Esophagus squamous epithelium (tissue), 5 donors: Measurements from ENCODE around the gene SUDS3. TPM values are rescaled to one million over a fixed set of nuclear protein-coding genes. Genes with fewer than 3 reads are reported as not detected.

Experiments
- DNase-seq: peaks from one replicate; lab custom pipeline; 2025; lab: John Stamatoyannopoulos, UW
- H3K27ac ChIP-seq, 4 donors: fragments of 200-600 bp; sonication (generic); one replicate each; pipeline ENCODE4 v1.5.1; 2016 to 2019; ENCODE audit warnings: mild to moderate bottlenecking in 1 of 4
- H3K27me3 ChIP-seq, 4 donors: fragments of 200-600 bp; sonication (generic); 1 replicate in 3 of 4; 2 replicates in 1 of 4; pipeline versions ENCODE4 v1.5.1 to v1.6.0; 2017 to 2021; ENCODE audit warnings: antibody characterized with exemption in 1 of 4
- H3K36me3 ChIP-seq, 3 donors: fragments of 200-600 bp; sonication (generic); one replicate each; pipeline ENCODE4 v1.5.1; 2016 to 2019
- H3K4me1 ChIP-seq, 3 donors: fragments of 200-600 bp; sonication (generic); one replicate each; pipeline ENCODE4 v1.5.1; 2017 to 2019
- H3K4me3 ChIP-seq, 4 donors: fragments of 200-600 bp; sonication (generic); 1 replicate in 3 of 4; 2 replicates in 1 of 4; pipeline ENCODE4 v1.5.1; 2016 to 2019; ENCODE audit warnings: mild to moderate bottlenecking in 2 of 4, moderate library complexity in 1 of 4
- H3K9me3 ChIP-seq, 3 donors: fragments of 200-600 bp; sonication (generic); one replicate each; pipeline ENCODE4 v1.5.1; 2016 to 2019
- CTCF ChIP-seq, 6 experiments: fragments of 450-650 bp in 4 of 6; fragments of 200-600 bp in 2 of 6; sonication (generic) in 2 of 6; IDR thresholded peaks; one replicate each; pipeline ENCODE4 v1.5.1; 2016 to 2019; ENCODE audit warnings: antibody characterized with exemption in 6 of 6, mild to moderate bottlenecking in 4 of 6, moderate library complexity in 4 of 6
- POLR2A ChIP-seq, 4 donors: fragments of 450-650 bp; IDR thresholded peaks; one replicate each; pipeline ENCODE4 v1.6.1; 2017; ENCODE audit warnings: antibody characterized with exemption in 4 of 4, mild to moderate bottlenecking in 4 of 4, moderate library complexity in 3 of 4
- WGBS, 2 donors: methylation state at CpG; one replicate each; pipeline ENCODE4 v1.1.5; 2018; 5-methylcytosine and 5-hydroxymethylcytosine counted together
- intact Hi-C: fragments of 100-400 bp; cut with DNase I; formaldehyde crosslinking; loops from one replicate; pipeline ENCODE4 v1.15.0; 2022
- total RNA-seq, 4 donors: library from RNA; depleted of rRNA; stranded (reverse); fragments of >200 nt; gene quantifications; one replicate each; pipeline ENCODE4 v1.1.0, GENCODE V29; 2016
- donor health status: DM: yes; HTN: yes; CAD: no.

The SUDS3 gene
- total RNA-seq, result 10 to 100 TPM; 43.3 to 55.0 (median 44.8) TPM

GRCh38 chr12:118376089-118377020 is at the start of gene SUDS3:
SUDS3 (plus strand) TSS chr12:118376555; CDS start chr12:118376692, 137 bp downstream.
- Histone ChIP-seq H3K27ac (peak within 1 kb of the TSS; percentile 92 to 97 (median 95)), H3K27me3 (no peaks in the 10 kb centered on the region), H3K4me1 (peaks cover 9 to 55% (median 27%) of the 10 kb centered on the region in 3 donors), H3K9me3 (no peaks in the 10 kb centered on the region), H3K36me3 (peaks cover 0 to 29% (median 10%) of the 10 kb centered on the region in 3 donors), H3K4me3 (peak within 1 kb of the TSS; percentile 74 to 91 (median 87))
- TF ChIP-seq CTCF (IDR thresholded peaks at IDR 0.05), result peak; percentile 93 to 99 (median 99)
- peak in 2 of 4 donors; percentile 38 to 43 for TF ChIP-seq POLR2A (IDR thresholded peaks at IDR 0.05)
- WGBS, 2 donors, result 0 to 1% methylated on average over 15 to 33 of the region's 102 CpGs
- peak; percentile 59 for DNase-seq
- intact Hi-C loops, result loop anchor here (5.0 kb wide), 2 partner anchors 194 to 254 kb away; no protein-coding TSS in a partner anchor

GRCh38 chr12:118326991-118327390 is 49.4 kb upstream of the SUDS3 start:
- no peak for TF ChIP-seq POLR2A (IDR thresholded peaks at IDR 0.05)
- TF ChIP-seq CTCF (IDR thresholded peaks at IDR 0.05), result no peak
- no peaks in the 10 kb centered on the region for H3K27me3 ChIP-seq
- intact Hi-C loops, result no loop called here
- DNase-seq, result no peak
- H3K4me3 ChIP-seq, result no peak overlapping the region
- H3K27ac ChIP-seq, result no peak overlapping the region
- H3K36me3 ChIP-seq, result no peaks in the 10 kb centered on the region
- peaks cover 0 to 16% (median 0%) of the 10 kb centered on the region in 3 donors for H3K4me1 ChIP-seq
- no peaks in the 10 kb centered on the region for H3K9me3 ChIP-seq

- DNase-seq, result no peak
- no peaks in the 10 kb centered on the region for H3K27me3 ChIP-seq
- no peaks in the 10 kb centered on the region for H3K36me3 ChIP-seq
- intact Hi-C loops, result no loop called here
- peaks cover 0 to 16% (median 0%) of the 10 kb centered on the region in 3 donors for H3K4me1 ChIP-seq
- no peaks in the 10 kb centered on the region for H3K9me3 ChIP-seq
- no peak for TF ChIP-seq CTCF (IDR thresholded peaks at IDR 0.05)
- no peak for TF ChIP-seq POLR2A (IDR thresholded peaks at IDR 0.05)
- H3K4me3 ChIP-seq, result no peak overlapping the region
- no peak overlapping the region for H3K27ac ChIP-seq
Measured at GRCh38 chr12:118327391-118327790, 49.0 kb upstream of the SUDS3 start.

- H3K27me3 ChIP-seq, result no peaks in the 10 kb centered on the region
- no peak overlapping the region for H3K27ac ChIP-seq
- WGBS, 2 donors, result 76 to 83% methylated on average over 3 of the region's 3 CpGs
- TF ChIP-seq POLR2A (IDR thresholded peaks at IDR 0.05) (no peak), CTCF (IDR thresholded peaks at IDR 0.05) (no peak)
- H3K36me3 ChIP-seq, result no peaks in the 10 kb centered on the region
- intact Hi-C loops, result no loop called here
- H3K9me3 ChIP-seq, result no peaks in the 10 kb centered on the region
- no peak overlapping the region for H3K4me3 ChIP-seq
- peaks cover 0 to 16% (median 0%) of the 10 kb centered on the region in 3 donors for H3K4me1 ChIP-seq
- no peak for DNase-seq
Measured at GRCh38 chr12:118328486-118329330, 47.6 kb upstream of the SUDS3 start.
